Stimulated activated CD4-positive, alpha-beta T cell treated with anti-CD3 and anti-CD28 coated beads, Interleukin-1b, Interleukin-23, amount 100 ng/mL, for 24 hours (primary cell): ENCODE results near the gene FBXL5.

Source experiments
- DNase-seq, 4 experiments: peaks; one replicate each; pipeline ENCODE4 v3.0.0-alpha.2; 2020; ENCODE audit warnings: low read depth in 4 of 4, low spot score in 1 of 4

Gene FBXL5

GRCh38 chr4:15676899-15677298, 21.7 kb upstream of the FBXL5 start:
- DNase-seq: no peak

GRCh38 chr4:15676039-15676438, 20.9 kb upstream of the FBXL5 start:
- DNase-seq: no peak

- no peak for DNase-seq
Measured at GRCh38 chr4:15675356-15675755, 20.2 kb upstream of the FBXL5 start.

- no peak for DNase-seq
Measured at GRCh38 chr4:15674926-15675325, 19.8 kb upstream of the FBXL5 start.

GRCh38 chr4:15674046-15674445, 18.9 kb upstream of the FBXL5 start:
- DNase-seq: no peak

- DNase-seq: no peak
Measured at GRCh38 chr4:15673337-15673736, 18.2 kb upstream of the FBXL5 start.

GRCh38 chr4:15672101-15672500, 16.9 kb upstream of the FBXL5 start:
- no peak for DNase-seq

GRCh38 chr4:15670576-15670975, 15.4 kb upstream of the FBXL5 start:
- DNase-seq: no peak

- DNase-seq: no peak
Measured at GRCh38 chr4:15668566-15669435, 13.6 kb upstream of the FBXL5 start.

- DNase-seq: no peak
Measured at GRCh38 chr4:15667006-15667405, 11.8 kb upstream of the FBXL5 start.

- no peak for DNase-seq
Measured at GRCh38 chr4:15665753-15666365, 10.7 kb upstream of the FBXL5 start.

GRCh38 chr4:15659768-15660570, 4.8 kb upstream of the FBXL5 start:
- DNase-seq: no peak

- DNase-seq: no peak
Measured at GRCh38 chr4:15658781-15659180, 3.6 kb upstream of the FBXL5 start.

- DNase-seq: no peak
Measured at GRCh38 chr4:15658136-15658770, 3.1 kb upstream of the FBXL5 start.

GRCh38 chr4:15657366-15657765, 2.2 kb upstream of the FBXL5 start:
- DNase-seq: no peak

GRCh38 chr4:15656038-15656470, 897 bp upstream of the FBXL5 start:
- no peak for DNase-seq

GRCh38 chr4:15654593-15655222, 449 bp downstream of the FBXL5 start:
- peak in 2 of 4 experiments; percentile 13 to 35 for DNase-seq

- DNase-seq: no peak
Measured at GRCh38 chr4:15653864-15654592, 1.1 kb downstream of the FBXL5 start.

- DNase-seq: no peak
Measured at GRCh38 chr4:15653420-15653819, 1.7 kb downstream of the FBXL5 start.

- no peak for DNase-seq
Measured at GRCh38 chr4:15652841-15653240, 2.3 kb downstream of the FBXL5 start.
